Adipocyte (in vitro differentiated cells): Measurements from ENCODE around the gene GMPPB.

Experiments used
- DNase-seq: peaks from one replicate; pipeline ENCODE4 v3.0.0-alpha.2; 2015; ENCODE audit warnings: low read depth
- H3K27me3 ChIP-seq: replicated peaks from 2 replicates; pipeline ENCODE4 v1.7.0; 2013; ENCODE audit warnings: mild to moderate bottlenecking, low read length, moderate library complexity; ENCODE audit not compliant: control insufficient read depth, insufficient read depth
- H3K36me3 ChIP-seq: 2 replicates; pipeline ENCODE4 v1.7.0; 2013; ENCODE audit warnings: low read length, mild to moderate bottlenecking, moderate library complexity; ENCODE audit not compliant: control insufficient read depth, insufficient read depth, severe bottlenecking
- H3K4me1 ChIP-seq: 2 replicates; pipeline ENCODE4 v1.7.0; 2013; ENCODE audit warnings: mild to moderate bottlenecking, low read length, moderate library complexity; ENCODE audit not compliant: control insufficient read depth, insufficient read depth
- H3K4me3 ChIP-seq: 2 replicates; pipeline ENCODE4 v1.7.0; 2013; ENCODE audit warnings: mild to moderate bottlenecking, low read length, moderate library complexity
- H3K9ac ChIP-seq: 2 replicates; pipeline ENCODE4 v1.7.0; 2013; ENCODE audit warnings: mild to moderate bottlenecking, low read length, moderate library complexity
- H3K9me3 ChIP-seq: 2 replicates; pipeline ENCODE4 v1.7.0; 2013; ENCODE audit warnings: mild to moderate bottlenecking, low read length, moderate library complexity; ENCODE audit not compliant: control insufficient read depth

Gene GMPPB

GRCh38 chr3:49718858-49719213 lies 4.9 kb downstream of the GMPPB start:
- H3K4me3 ChIP-seq, result peak overlapping the region; percentile 77

GRCh38 chr3:49717959-49718857 lies 5.5 kb downstream of the GMPPB start:
- peaks cover 29% of the 10 kb centered on the region for H3K36me3 ChIP-seq
- H3K27me3 ChIP-seq, result no peaks in the 10 kb centered on the region
- H3K9ac ChIP-seq, result no peak overlapping the region
- H3K4me1 ChIP-seq, result peaks cover 25% of the 10 kb centered on the region
- H3K4me3 ChIP-seq, result peak overlapping the region; percentile 77
- H3K9me3 ChIP-seq, result no peaks in the 10 kb centered on the region
- DNase-seq, result no peak

More at GRCh38 chr3:49718858-49719213, 4.9 kb downstream of the GMPPB start:
- no peak for DNase-seq
- H3K27me3 ChIP-seq, result no peaks in the 10 kb centered on the region
- H3K36me3 ChIP-seq, result peaks cover 29% of the 10 kb centered on the region
- H3K9ac ChIP-seq, result peak overlapping the region; percentile 33
- H3K9me3 ChIP-seq, result no peaks in the 10 kb centered on the region
- peaks cover 26% of the 10 kb centered on the region for H3K4me1 ChIP-seq

DNA sequence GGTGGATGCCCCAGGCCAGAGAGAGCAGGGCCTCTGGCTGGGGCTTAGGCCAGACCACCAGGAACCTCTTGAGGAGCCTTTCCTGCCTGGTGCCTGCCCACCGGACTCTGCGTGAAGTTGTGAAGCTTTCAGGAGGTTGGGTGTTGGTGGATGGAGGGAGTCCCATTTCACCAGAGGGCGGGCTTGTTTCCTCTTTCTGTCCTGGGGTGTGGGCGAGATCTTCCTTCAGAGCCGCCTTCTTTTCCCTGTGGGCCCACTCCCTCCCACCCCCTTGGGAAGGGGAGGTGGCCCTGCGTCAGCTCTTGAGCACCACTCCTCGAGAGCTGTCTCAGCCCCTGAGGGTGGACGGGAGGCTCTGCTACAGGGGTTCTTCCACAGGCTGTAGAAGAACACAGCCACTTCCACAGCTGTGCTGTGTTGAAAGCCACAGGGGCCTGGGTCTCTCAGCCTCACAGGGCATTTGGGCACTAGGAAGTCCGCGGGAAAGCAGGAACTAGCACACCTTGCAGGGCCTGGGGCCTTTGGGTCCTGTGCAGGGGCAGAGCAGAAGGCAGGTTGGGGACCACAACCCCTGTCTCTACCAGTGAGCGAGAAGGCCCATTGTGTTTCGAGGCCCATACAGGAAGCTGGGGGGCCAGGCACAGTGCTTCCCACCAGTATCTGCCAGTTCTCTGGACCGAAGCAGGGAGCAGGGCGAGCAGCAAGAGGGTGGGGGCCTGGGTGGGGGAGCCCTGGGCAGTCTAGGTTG lies 6.4 kb downstream of the GMPPB start:
- peaks cover 31% of the 10 kb centered on the region for H3K36me3 ChIP-seq
- no peak overlapping the region for H3K9ac ChIP-seq
- DNase-seq, result no peak
- H3K4me1 ChIP-seq, result peaks cover 17% of the 10 kb centered on the region
- no peaks in the 10 kb centered on the region for H3K9me3 ChIP-seq
- no peak overlapping the region for H3K4me3 ChIP-seq
- H3K27me3 ChIP-seq, result no peaks in the 10 kb centered on the region

DNA sequence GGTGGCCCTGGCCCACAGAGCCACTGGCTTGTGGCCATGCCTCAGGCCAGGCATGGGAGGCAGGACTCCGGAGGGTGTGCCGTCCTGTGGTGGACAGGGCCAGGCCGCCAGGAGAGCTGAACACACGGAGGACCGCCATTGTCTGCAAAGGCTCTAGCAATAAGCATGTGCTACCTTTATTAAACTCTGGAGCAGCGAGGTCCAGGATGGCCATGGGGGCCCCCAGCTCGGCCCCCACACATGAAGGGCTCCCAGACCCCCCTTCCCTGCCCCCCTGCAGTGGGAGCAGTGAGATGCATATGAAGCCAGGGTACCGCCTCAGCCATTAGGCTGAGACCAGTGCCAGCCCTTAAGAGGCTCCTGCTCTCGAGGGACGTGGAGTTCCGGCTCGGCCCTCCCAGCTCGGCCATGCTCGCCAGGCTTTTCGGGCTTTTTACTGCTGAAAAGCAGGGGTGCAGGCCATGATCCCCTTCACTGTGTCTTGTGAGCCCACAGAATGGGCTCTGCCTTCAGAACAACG lies 7.0 kb downstream of the GMPPB start:
- no peak for DNase-seq
- H3K27me3 ChIP-seq, result no peaks in the 10 kb centered on the region
- no peak overlapping the region for H3K4me3 ChIP-seq
- H3K9me3 ChIP-seq, result no peaks in the 10 kb centered on the region
- H3K36me3 ChIP-seq, result peaks cover 26% of the 10 kb centered on the region
- H3K9ac ChIP-seq, result no peak overlapping the region
- peaks cover 13% of the 10 kb centered on the region for H3K4me1 ChIP-seq

DNA sequence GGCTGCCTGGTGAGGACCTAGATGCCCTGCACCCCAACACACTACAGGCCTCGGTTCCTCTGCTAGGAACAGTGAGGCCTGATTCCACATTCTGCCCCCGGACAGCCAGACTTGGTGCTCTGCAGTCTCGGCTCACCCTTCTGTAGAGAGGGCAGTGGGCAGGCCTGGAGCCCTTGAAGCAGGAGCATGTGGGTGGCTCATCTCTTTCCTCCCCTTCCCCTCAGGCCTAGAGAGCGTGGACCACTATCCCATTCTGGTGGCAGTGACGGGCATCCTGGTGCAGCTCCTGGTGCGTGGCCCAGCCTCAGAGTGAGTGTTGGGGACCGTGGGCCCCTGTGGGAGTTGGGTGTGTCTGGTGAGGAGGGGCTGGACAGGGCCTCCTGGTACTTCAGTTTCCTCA lies 7.6 kb downstream of the GMPPB start:
- H3K9ac ChIP-seq, result no peak overlapping the region
- DNase-seq, result no peak
- peaks cover 26% of the 10 kb centered on the region for H3K36me3 ChIP-seq
- no peaks in the 10 kb centered on the region for H3K9me3 ChIP-seq
- H3K27me3 ChIP-seq, result no peaks in the 10 kb centered on the region
- H3K4me1 ChIP-seq, result peaks cover 13% of the 10 kb centered on the region
- no peak overlapping the region for H3K4me3 ChIP-seq

- peaks cover 13% of the 10 kb centered on the region for H3K4me1 ChIP-seq
- H3K27me3 ChIP-seq, result no peaks in the 10 kb centered on the region
- no peak overlapping the region for H3K9ac ChIP-seq
- H3K36me3 ChIP-seq, result peaks cover 24% of the 10 kb centered on the region
- no peaks in the 10 kb centered on the region for H3K9me3 ChIP-seq
- DNase-seq, result no peak
- H3K4me3 ChIP-seq, result no peak overlapping the region
Measured at GRCh38 chr3:49715611-49716121, 8.1 kb downstream of the GMPPB start.

DNA sequence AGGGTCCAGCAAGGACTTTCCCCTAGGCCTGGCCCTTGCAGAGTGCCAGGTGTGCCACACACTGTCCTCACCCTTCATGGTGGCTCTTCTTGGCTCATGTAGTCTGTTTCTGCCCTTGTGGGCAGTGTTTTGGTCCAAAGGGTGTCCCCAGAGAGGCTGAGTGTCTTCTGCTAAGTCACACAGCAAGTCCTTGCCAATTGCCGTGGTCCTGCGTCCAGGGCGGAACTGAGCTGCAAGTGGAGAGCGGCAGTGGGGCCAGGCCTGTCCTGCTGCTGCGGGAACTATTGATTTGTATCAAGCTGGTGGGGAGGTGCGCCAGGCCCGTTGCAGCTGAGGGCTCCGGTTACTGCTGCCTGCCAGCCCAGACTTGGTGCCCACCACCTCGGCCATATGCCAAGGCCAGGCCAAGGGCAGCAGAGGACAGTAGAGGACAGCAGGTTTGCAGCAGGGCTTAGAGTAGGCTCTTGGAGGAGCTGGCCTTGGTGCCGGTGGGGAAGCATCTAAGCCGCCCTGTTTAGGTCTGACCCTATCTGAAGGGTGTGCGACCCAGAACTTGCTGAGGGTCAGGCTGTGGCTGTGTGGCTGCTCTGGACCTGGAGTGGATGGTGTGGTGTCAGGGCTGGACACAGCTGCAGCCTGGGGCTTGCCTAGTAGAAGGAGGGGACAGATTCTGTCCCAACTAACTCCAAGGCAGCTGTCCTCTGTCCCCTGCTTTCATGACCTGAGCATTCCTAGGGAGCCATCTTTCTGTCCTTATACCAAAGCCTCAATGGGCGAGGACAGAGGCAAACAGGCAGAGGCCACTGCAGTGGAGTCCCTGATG lies 8.8 kb downstream of the GMPPB start:
- H3K27me3 ChIP-seq, result no peaks in the 10 kb centered on the region
- peaks cover 12% of the 10 kb centered on the region for H3K4me1 ChIP-seq
- no peaks in the 10 kb centered on the region for H3K9me3 ChIP-seq
- H3K9ac ChIP-seq, result no peak overlapping the region
- H3K36me3 ChIP-seq, result peaks cover 23% of the 10 kb centered on the region
- no peak for DNase-seq
- no peak overlapping the region for H3K4me3 ChIP-seq

GRCh38 chr3:49713336-49714105 lies 10.2 kb downstream of the GMPPB start:
- DNase-seq, result no peak
- Histone ChIP-seq H3K9me3 (no peaks in the 10 kb centered on the region), H3K4me1 (peaks cover 2% of the 10 kb centered on the region), H3K4me3 (no peak overlapping the region), H3K27me3 (no peaks in the 10 kb centered on the region), H3K36me3 (peaks cover 23% of the 10 kb centered on the region), H3K9ac (no peak overlapping the region)

DNA sequence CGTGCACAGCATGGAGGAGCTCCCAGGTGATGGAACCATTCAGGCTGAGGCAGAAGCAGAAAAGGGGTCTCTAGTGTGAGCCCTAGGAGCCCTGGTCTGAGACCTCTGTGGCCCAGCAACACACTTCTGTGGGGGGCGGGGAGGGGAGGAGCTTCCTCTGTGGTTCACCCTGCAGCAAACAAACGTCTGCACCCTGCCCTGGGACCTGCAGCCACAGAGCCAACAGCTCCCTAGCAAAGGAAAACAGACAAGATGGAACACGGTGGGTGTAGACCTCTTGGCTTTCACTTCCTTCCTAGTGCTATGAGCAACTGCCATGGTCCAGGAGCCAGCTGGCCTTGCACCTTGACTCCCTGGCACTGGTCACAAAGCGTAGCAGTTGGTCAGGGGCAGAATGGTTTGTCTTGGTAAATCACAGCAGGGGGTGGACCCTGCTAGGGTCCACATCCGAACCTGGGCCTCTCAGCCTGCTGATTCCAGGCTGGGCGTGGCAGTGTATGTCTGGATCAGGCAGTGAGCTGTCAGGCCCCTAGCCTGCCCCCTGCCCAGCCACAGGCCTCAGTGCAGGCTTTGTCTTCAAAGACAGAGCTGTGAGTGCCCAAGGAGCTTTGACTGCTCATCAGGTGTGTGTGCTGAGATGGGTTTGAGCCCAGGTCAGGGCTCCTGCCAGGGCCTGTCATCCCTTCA lies 11.0 kb downstream of the GMPPB start:
- DNase-seq, result no peak
- no peaks in the 10 kb centered on the region for H3K9me3 ChIP-seq

GRCh38 chr3:49712166-49712565 lies 11.6 kb downstream of the GMPPB start:
- no peaks in the 10 kb centered on the region for H3K4me1 ChIP-seq
- no peak overlapping the region for H3K9ac ChIP-seq
- no peak for DNase-seq
- H3K9me3 ChIP-seq, result no peaks in the 10 kb centered on the region
- H3K36me3 ChIP-seq, result peaks cover 26% of the 10 kb centered on the region
- no peaks in the 10 kb centered on the region for H3K27me3 ChIP-seq
- no peak overlapping the region for H3K4me3 ChIP-seq

More for the DNA sequence above, 11.0 kb downstream of the GMPPB start:
- no peaks in the 10 kb centered on the region for H3K4me1 ChIP-seq
- H3K27me3 ChIP-seq, result no peaks in the 10 kb centered on the region
- no peak overlapping the region for H3K4me3 ChIP-seq
- H3K9ac ChIP-seq, result no peak overlapping the region
- H3K36me3 ChIP-seq, result peaks cover 23% of the 10 kb centered on the region
